MCF 10A (cell line): Measurements from ENCODE around the gene CCDC92B. TPM values are rescaled to one million over a fixed set of nuclear protein-coding genes. Genes with fewer than 3 reads are reported as not detected.

Experiments
- BruUV-seq: library from RNA; stranded (reverse); fragments of 400-500 nt; replicated peaks from 2 replicates; lab custom pipeline; 2021; lab: Mats Ljungman, UMichigan
- CTCF ChIA-PET: fragments of 300-600 bp; sonication (Branson Sonifier 250); formaldehyde crosslinking; extraction: SDS; loops from one replicate; lab custom pipeline; 2021; ENCODE audit warnings: antibody characterized with exemption, inconsistent platforms; lab: Yijun Ruan, JAX
- POLR2A ChIA-PET: fragments of 300-600, 350-650 bp; sonication (Branson Sonifier 250); formaldehyde crosslinking; extraction: SDS; loops from one replicate; lab custom pipeline; 2020; ENCODE audit warnings: antibody characterized with exemption, inconsistent platforms; lab: Yijun Ruan, JAX
- DNase-seq: peaks from one replicate; pipeline ENCODE4 v3.0.0-alpha.2; 2018; ENCODE audit not compliant: unreplicated experiment
- H3K27ac Mint-ChIP-seq: one replicate; pipeline ENCODE4 v1.8.0; 2022; ENCODE audit warnings: mild to moderate bottlenecking, low read depth, mixed read lengths; ENCODE audit not compliant: unreplicated experiment
- H3K27me3 Mint-ChIP-seq: one replicate; pipeline ENCODE4 v1.8.0; 2022; ENCODE audit warnings: mixed read lengths; ENCODE audit not compliant: insufficient read depth, unreplicated experiment
- H3K36me3 Mint-ChIP-seq: one replicate; pipeline ENCODE4 v1.8.0; 2022; ENCODE audit warnings: mild to moderate bottlenecking, moderate library complexity, mixed read lengths; ENCODE audit not compliant: insufficient read depth, unreplicated experiment
- H3K4me1 Mint-ChIP-seq: one replicate; pipeline ENCODE4 v1.8.0; 2022; ENCODE audit warnings: mixed read lengths; ENCODE audit not compliant: insufficient read depth, unreplicated experiment
- H3K4me3 Mint-ChIP-seq: one replicate; pipeline ENCODE4 v1.8.0; 2022; ENCODE audit warnings: mild to moderate bottlenecking, moderate library complexity, mixed read lengths; ENCODE audit not compliant: unreplicated experiment
- H3K9me3 Mint-ChIP-seq: one replicate; pipeline ENCODE4 v1.8.0; 2022; ENCODE audit warnings: mixed read lengths; ENCODE audit not compliant: unreplicated experiment
- intact Hi-C: fragments of 100-400 bp; cut with micrococcal nuclease; formaldehyde crosslinking; loops from 2 replicates; pipeline ENCODE4 v1.14.1; 2022
- total RNA-seq: library from RNA; stranded (reverse); gene quantifications from 2 replicates; pipeline ENCODE4 v1.2.3, GENCODE V29; 2022
- TF ChIP-seq, protein P1 (sequence below): fragments of 200-600 bp; IDR thresholded peaks from one replicate; pipeline ENCODE4 v1.8.0; 2022; ENCODE audit warnings: antibody characterized with exemption, mild to moderate bottlenecking; ENCODE audit not compliant: unreplicated experiment

CCDC92B gene
- total RNA-seq, 1 experiment from 2014 or later = not detected

- no peak overlapping the region for H3K27ac Mint-ChIP-seq
- H3K27me3 Mint-ChIP-seq = peaks cover 25% of the 10 kb centered on the region
- no peaks in the 10 kb centered on the region for H3K9me3 Mint-ChIP-seq
- intact Hi-C loops = no loop called here
- H3K4me1 Mint-ChIP-seq = no peaks in the 10 kb centered on the region
- H3K4me3 Mint-ChIP-seq = no peak overlapping the region
- CTCF ChIA-PET = interaction anchor here (0.6 to 0.7 kb wide), 2 partner anchors 10 to 97 kb away, joined by 3 to 4 read pairs; no protein-coding TSS in a partner anchor
- H3K36me3 Mint-ChIP-seq = no peaks in the 10 kb centered on the region
- DNase-seq = no peak
- TF ChIP-seq, protein P1, sequence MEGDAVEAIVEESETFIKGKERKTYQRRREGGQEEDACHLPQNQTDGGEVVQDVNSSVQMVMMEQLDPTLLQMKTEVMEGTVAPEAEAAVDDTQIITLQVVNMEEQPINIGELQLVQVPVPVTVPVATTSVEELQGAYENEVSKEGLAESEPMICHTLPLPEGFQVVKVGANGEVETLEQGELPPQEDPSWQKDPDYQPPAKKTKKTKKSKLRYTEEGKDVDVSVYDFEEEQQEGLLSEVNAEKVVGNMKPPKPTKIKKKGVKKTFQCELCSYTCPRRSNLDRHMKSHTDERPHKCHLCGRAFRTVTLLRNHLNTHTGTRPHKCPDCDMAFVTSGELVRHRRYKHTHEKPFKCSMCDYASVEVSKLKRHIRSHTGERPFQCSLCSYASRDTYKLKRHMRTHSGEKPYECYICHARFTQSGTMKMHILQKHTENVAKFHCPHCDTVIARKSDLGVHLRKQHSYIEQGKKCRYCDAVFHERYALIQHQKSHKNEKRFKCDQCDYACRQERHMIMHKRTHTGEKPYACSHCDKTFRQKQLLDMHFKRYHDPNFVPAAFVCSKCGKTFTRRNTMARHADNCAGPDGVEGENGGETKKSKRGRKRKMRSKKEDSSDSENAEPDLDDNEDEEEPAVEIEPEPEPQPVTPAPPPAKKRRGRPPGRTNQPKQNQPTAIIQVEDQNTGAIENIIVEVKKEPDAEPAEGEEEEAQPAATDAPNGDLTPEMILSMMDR = no peak
- no TSS peak for BruUV-seq
- POLR2A ChIA-PET = no interaction called here
Measured at GRCh38 chr17:2730764-2731353, 18.6 kb downstream of the CCDC92B start.

- H3K4me3 Mint-ChIP-seq = no peak overlapping the region
- CTCF ChIA-PET = interaction anchor here (0.7 kb wide), 1 partner anchor 66 kb away, joined by 3 read pairs; no protein-coding TSS in a partner anchor
- no peaks in the 10 kb centered on the region for H3K9me3 Mint-ChIP-seq
- no TSS peak for BruUV-seq
- POLR2A ChIA-PET = no interaction called here
- no peaks in the 10 kb centered on the region for H3K4me1 Mint-ChIP-seq
- TF ChIP-seq, protein P1 = no peak
- intact Hi-C loops = no loop called here
- H3K27me3 Mint-ChIP-seq = peaks cover 24% of the 10 kb centered on the region
- H3K27ac Mint-ChIP-seq = no peak overlapping the region
- no peak for DNase-seq
- H3K36me3 Mint-ChIP-seq = no peaks in the 10 kb centered on the region
Measured at GRCh38 chr17:2724784-2725164, 24.7 kb downstream of the CCDC92B start.

DNA sequence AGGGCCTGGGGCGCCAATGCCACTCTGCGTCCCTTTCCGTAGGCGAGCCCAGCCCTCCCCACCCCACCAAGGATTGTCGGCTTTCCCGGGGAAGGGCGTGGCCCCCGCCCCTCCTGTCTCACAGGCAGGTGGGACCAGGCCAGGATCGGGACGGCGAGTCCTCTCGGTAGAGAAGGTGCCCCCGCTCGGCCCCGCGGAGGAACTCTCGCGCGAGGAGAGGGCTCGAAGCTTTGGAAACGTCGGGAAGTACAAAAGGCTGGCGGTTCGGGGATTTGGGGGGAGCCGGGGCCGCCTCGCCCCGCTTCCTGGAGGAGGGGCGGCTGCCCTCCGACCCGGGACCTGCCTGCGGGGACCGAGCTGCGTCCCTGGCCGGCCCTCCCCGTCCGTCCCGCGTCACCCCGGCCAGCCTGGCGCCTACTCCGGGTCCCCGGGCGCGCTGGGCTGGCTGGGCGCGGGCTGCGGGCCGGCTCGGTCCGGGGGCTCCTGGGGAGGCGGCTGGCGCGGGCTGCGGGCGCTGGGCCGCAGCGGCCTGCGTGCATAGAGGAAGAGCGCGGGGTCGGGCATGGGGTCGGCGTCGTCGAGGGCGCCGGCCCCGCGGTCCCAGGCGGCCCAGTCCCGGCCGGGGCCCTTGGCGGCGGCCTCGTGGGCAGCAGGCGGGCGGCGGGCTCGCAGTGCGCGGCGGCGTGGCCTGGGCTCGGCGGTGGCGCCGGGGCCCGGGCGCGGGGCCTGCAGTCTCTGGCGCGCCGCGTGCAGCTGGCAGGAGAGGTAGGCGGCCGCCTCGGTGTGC is 25.3 kb downstream of the CCDC92B start:
- ChIA-PET CTCF (no interaction called here), POLR2A (no interaction called here)
- H3K9me3 Mint-ChIP-seq = no peaks in the 10 kb centered on the region
- H3K4me3 Mint-ChIP-seq = no peak overlapping the region
- no peak for DNase-seq
- TF ChIP-seq, protein P1 = no peak
- no TSS peak for BruUV-seq
- intact Hi-C loops = no loop called here
- no peaks in the 10 kb centered on the region for H3K36me3 Mint-ChIP-seq
- H3K27me3 Mint-ChIP-seq = peaks cover 24% of the 10 kb centered on the region
- H3K27ac Mint-ChIP-seq = no peak overlapping the region
- no peaks in the 10 kb centered on the region for H3K4me1 Mint-ChIP-seq

GRCh38 chr17:2723505-2723996 is 25.9 kb downstream of the CCDC92B start:
- no peak overlapping the region for H3K4me3 Mint-ChIP-seq
- CTCF ChIA-PET = no interaction called here
- no peak for DNase-seq
- POLR2A ChIA-PET = no interaction called here
- H3K27ac Mint-ChIP-seq = no peak overlapping the region
- H3K9me3 Mint-ChIP-seq = no peaks in the 10 kb centered on the region
- H3K4me1 Mint-ChIP-seq = no peaks in the 10 kb centered on the region
- intact Hi-C loops = no loop called here
- H3K36me3 Mint-ChIP-seq = no peaks in the 10 kb centered on the region
- H3K27me3 Mint-ChIP-seq = peaks cover 24% of the 10 kb centered on the region
- TF ChIP-seq, protein P1 = no peak
- BruUV-seq = no TSS peak
